Keratinocyte (primary cell): ENCODE data around the gene CD34. TPM values are rescaled to one million over a fixed set of nuclear protein-coding genes. Genes with fewer than 3 reads are reported as not detected.

Source experiments
- DNase-seq: peaks from one replicate; pipeline ENCODE4 v3.0.0-alpha.2; 2011; ENCODE audit warnings: low read depth, missing footprints, low spot score
- FAIRE-seq: peaks from 2 replicates; lab custom pipeline; 2011; peaks lifted over from hg19 to GRCh38; lab: Jason Lieb, UNC
- H2AFZ ChIP-seq: 2 replicates; pipeline ENCODE4 v1.6.0; 2012; ENCODE audit warnings: low read length, control low read depth, inconsistent platforms; ENCODE audit not compliant: control insufficient read depth
- H3K27ac ChIP-seq: 2 replicates; pipeline ENCODE4 v1.5.1; 2011; ENCODE audit warnings: low read length; ENCODE audit not compliant: control insufficient read depth, insufficient read depth
- H3K27me3 ChIP-seq: 3 replicates; pipeline ENCODE4 v1.6.0; 2011; ENCODE audit warnings: low read length; ENCODE audit not compliant: control insufficient read depth, insufficient read depth; ENCODE audit errors: extremely low read depth
- H3K36me3 ChIP-seq, 2 experiments: 2 replicates in 1 of 2; 3 replicates in 1 of 2; pipeline ENCODE4 v1.5.1; 2011; ENCODE audit warnings: low read length in 2 of 2, mild to moderate bottlenecking in 1 of 2; ENCODE audit not compliant: control insufficient read depth in 2 of 2, insufficient read depth in 2 of 2; ENCODE audit errors: extremely low read depth in 1 of 2
- H3K4me1 ChIP-seq: 3 replicates; pipeline ENCODE4 v1.5.1; 2011; ENCODE audit warnings: low read length; ENCODE audit not compliant: control insufficient read depth, insufficient read depth; ENCODE audit errors: extremely low read depth
- H3K4me2 ChIP-seq: 3 replicates; pipeline ENCODE4 v1.6.0; 2011; ENCODE audit warnings: low read depth, low read length; ENCODE audit not compliant: control insufficient read depth, insufficient read depth; ENCODE audit errors: extremely low read depth
- H3K4me3 ChIP-seq, 3 experiments: fragments of 200-600 bp in 1 of 3; sonication (generic) in 1 of 3; 2 replicates in 2 of 3; 3 replicates in 1 of 3; pipeline ENCODE4 v1.5.1; 2011 to 2016; ENCODE audit warnings: low read length in 3 of 3, mild to moderate bottlenecking in 3 of 3, control low read depth in 2 of 3, inconsistent platforms in 1 of 3, low read depth in 1 of 3, mixed read lengths in 1 of 3, mixed run types in 1 of 3, moderate library complexity in 1 of 3; ENCODE audit not compliant: control insufficient read depth in 2 of 3, insufficient read depth in 2 of 3; ENCODE audit errors: extremely low read depth in 1 of 3
- H3K79me2 ChIP-seq: 2 replicates; pipeline ENCODE4 v1.6.0; 2012; ENCODE audit warnings: low read length; ENCODE audit not compliant: control insufficient read depth, insufficient read depth
- H3K9ac ChIP-seq: 3 replicates; pipeline ENCODE4 v1.6.0; 2011; ENCODE audit warnings: low read length; ENCODE audit not compliant: control insufficient read depth, insufficient read depth; ENCODE audit errors: extremely low read depth
- H3K9me1 ChIP-seq: 3 replicates; pipeline ENCODE4 v1.6.0; 2011; ENCODE audit warnings: low read length; ENCODE audit not compliant: control insufficient read depth, insufficient read depth; ENCODE audit errors: extremely low read depth
- H3K9me3 ChIP-seq: 2 replicates; pipeline ENCODE4 v1.5.1; 2012; ENCODE audit warnings: low read depth, low read length; ENCODE audit not compliant: control insufficient read depth
- H4K20me1 ChIP-seq: 3 replicates; pipeline ENCODE4 v1.6.0; 2011; ENCODE audit warnings: low read length; ENCODE audit not compliant: control insufficient read depth, insufficient read depth; ENCODE audit errors: extremely low read depth
- EZH2 ChIP-seq: IDR thresholded peaks from one replicate; pipeline ENCODE4 v1.6.1; 2012; ENCODE audit warnings: inconsistent platforms, mild to moderate bottlenecking, low read length, moderate library complexity
- dilution Hi-C: fragments of 300-500 bp; cut with MboI; formaldehyde crosslinking; loops from one replicate; pipeline ENCODE4 v1.7.0; 2020; ENCODE audit warnings: low sequenced_read_pairs; ENCODE audit not compliant: extremely low pct_ligation_motif_present
- polyA plus RNA-seq, 5 experiments: library from polyadenylated mRNA; depleted of rRNA in 3 of 5; stranded (reverse) in 3 of 5; stranded (forward) in 1 of 5; unstranded in 1 of 5; fragments of >200 nt; gene quantifications; 1 replicate in 1 of 5; 2 replicates in 3 of 5; 3 replicates in 1 of 5; pipeline versions ENCODE4 v1.2.1 to v1.2.3, GENCODE V29; 2011 to 2012; ENCODE audit warnings: missing spikeins in 2 of 5, low read depth in 1 of 5, low replicate concordance in 1 of 5
- TF ChIP-seq, protein P1 (sequence below), 3 experiments: IDR thresholded peaks in 1 of 3; conservative IDR thresholded peaks in 1 of 3; optimal IDR thresholded peaks in 1 of 3; 2 replicates in 2 of 3; 3 replicates in 1 of 3; pipeline versions ENCODE3 to v1.5.1; 2011; ENCODE audit warnings: low read length in 3 of 3, mild to moderate bottlenecking in 3 of 3, moderate library complexity in 2 of 3, control low read depth in 1 of 3, inconsistent platforms in 1 of 3; ENCODE audit not compliant: insufficient read depth in 2 of 3; ENCODE audit errors: extremely low read depth in 1 of 3

Gene CD34
- polyA plus RNA-seq, 1 donor (not counting 4 experiments of a cell fraction or from before 2014, with no cell fraction given), result 0.03 TPM

DNA sequence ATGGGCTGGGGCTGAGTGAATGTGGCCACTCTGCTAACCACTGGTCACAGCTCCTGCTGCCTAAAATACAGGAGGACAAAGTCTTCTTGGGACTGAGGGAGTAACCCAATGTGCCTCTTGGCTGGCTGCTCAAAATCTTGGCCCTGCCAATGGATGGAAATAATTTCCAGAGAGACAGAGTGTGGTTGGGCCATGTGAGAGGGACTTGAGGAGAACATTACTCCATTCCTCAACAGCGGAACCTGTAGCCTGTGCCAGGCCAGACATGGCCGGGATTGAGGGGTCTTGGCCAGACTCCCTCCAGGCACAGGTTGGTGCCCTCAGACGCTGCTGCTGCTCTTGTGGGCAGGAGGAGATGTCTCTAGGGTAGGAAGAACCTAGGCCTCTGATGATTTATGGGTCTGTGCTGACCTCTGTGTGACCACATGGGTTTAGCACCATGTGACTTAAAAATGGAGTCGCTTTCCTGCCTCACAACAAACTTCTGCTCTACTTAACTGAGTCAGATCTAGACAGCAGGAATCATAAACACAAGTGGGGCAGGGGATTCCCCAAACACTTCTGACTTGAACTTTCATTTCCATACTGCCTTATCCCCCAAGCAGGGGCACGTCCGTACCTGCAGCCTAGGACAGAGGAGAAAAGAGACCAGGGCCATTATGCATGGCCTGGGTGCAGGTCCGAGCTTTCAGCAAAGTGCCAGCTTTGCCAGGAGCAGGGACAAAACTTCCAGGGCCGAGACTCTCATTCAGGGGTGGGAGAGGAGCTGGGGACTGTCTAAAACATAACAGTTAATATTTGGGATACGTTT lies 79.2 kb downstream of the CD34 start:
- Histone ChIP-seq H3K4me1 (peaks cover 37% of the 10 kb centered on the region), H4K20me1 (no peaks in the 10 kb centered on the region), H3K27ac (peak overlapping the region; percentile 68), H2AFZ (no peak overlapping the region), H3K9me3 (no peaks in the 10 kb centered on the region), H3K27me3 (no peaks in the 10 kb centered on the region), H3K4me2 (peak overlapping the region; percentile 63), H3K79me2 (peaks cover 83% of the 10 kb centered on the region), H3K9me1 (no peaks in the 10 kb centered on the region), H3K9ac (peak overlapping the region; percentile 58), H3K36me3 (peaks cover 10 to 16% of the 10 kb centered on the region in 2 experiments), H3K4me3 (peak overlapping the region in 1 of 3 experiments; percentile 22)
- TF ChIP-seq, protein P1, sequence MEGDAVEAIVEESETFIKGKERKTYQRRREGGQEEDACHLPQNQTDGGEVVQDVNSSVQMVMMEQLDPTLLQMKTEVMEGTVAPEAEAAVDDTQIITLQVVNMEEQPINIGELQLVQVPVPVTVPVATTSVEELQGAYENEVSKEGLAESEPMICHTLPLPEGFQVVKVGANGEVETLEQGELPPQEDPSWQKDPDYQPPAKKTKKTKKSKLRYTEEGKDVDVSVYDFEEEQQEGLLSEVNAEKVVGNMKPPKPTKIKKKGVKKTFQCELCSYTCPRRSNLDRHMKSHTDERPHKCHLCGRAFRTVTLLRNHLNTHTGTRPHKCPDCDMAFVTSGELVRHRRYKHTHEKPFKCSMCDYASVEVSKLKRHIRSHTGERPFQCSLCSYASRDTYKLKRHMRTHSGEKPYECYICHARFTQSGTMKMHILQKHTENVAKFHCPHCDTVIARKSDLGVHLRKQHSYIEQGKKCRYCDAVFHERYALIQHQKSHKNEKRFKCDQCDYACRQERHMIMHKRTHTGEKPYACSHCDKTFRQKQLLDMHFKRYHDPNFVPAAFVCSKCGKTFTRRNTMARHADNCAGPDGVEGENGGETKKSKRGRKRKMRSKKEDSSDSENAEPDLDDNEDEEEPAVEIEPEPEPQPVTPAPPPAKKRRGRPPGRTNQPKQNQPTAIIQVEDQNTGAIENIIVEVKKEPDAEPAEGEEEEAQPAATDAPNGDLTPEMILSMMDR (optimal IDR thresholded peaks at IDR 0.05 in 1 of 3, IDR thresholded peaks at IDR 0.05 in 1 of 3, conservative IDR thresholded peaks at IDR 0.05 in 1 of 3; ENCODE audit: extremely low read depth in 1 of 3, insufficient read depth in 2 of 3, low read length in 3 of 3), result no peak
- TF ChIP-seq EZH2, result no peak
- DNase-seq (peak; percentile 46), FAIRE-seq (peak; percentile 76)
- dilution Hi-C loops, result no loop called here

Other genes starting within 250 kb of the CD34 start
- gene CD46, start 159.1 kb downstream of the CD34 start, polyA plus RNA-seq, result 121 to 298 TPM (median 215 TPM) in 3 replicates